HUES48 (cell line): ENCODE measurements around the gene DNAL4.

ENCODE experiments used
- H3K27ac ChIP-seq: one replicate; pipeline ENCODE4 v1.7.0; 2013; ENCODE audit warnings: low read depth, low read length, inconsistent platforms
- H3K27me3 ChIP-seq: 2 replicates; pipeline ENCODE4 v1.6.1; 2013; ENCODE audit warnings: mild to moderate bottlenecking, low read length; ENCODE audit not compliant: control insufficient read depth, insufficient read depth
- H3K36me3 ChIP-seq: 2 replicates; pipeline ENCODE4 v1.6.1; 2013; ENCODE audit warnings: low read length; ENCODE audit not compliant: control insufficient read depth, insufficient read depth
- H3K4me1 ChIP-seq: 2 replicates; pipeline ENCODE4 v1.6.1; 2013; ENCODE audit warnings: mild to moderate bottlenecking, low read length; ENCODE audit not compliant: control insufficient read depth, insufficient read depth
- H3K4me3 ChIP-seq: 2 replicates; pipeline ENCODE4 v1.5.1; 2013; ENCODE audit warnings: mild to moderate bottlenecking, low read depth, low read length
- H3K9ac ChIP-seq: 2 replicates; pipeline ENCODE4 v1.6.1; 2013; ENCODE audit warnings: mild to moderate bottlenecking, low read depth, low read length, moderate library complexity
- H3K9me3 ChIP-seq: 2 replicates; pipeline ENCODE4 v1.6.1; 2013; ENCODE audit warnings: low read length; ENCODE audit not compliant: control insufficient read depth, insufficient read depth

The DNAL4 gene

DNA sequence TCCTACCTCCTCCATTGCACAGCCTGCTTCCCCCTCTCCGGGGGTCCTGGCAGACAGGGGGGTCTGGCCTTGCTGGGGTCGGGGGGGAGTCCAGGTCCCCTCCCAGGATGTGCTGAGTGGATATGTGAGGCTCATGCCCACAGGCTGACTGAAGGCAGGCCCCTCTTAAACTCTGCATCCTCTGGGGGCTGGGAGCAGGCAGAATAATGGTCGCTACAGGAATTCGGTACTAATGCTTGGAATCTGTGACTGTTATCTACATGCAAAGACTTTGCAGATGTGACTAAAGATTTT lies 36.5 kb downstream of the DNAL4 start:
- Histone ChIP-seq H3K36me3 (no peaks in the 10 kb centered on the region), H3K9ac (no peak overlapping the region), H3K27ac (no peak overlapping the region), H3K4me3 (no peak overlapping the region), H3K4me1 (peaks cover 10% of the 10 kb centered on the region), H3K27me3 (peaks cover 7% of the 10 kb centered on the region; the same call in 1 of the 2 replicates), H3K9me3 (no peaks in the 10 kb centered on the region)

DNA sequence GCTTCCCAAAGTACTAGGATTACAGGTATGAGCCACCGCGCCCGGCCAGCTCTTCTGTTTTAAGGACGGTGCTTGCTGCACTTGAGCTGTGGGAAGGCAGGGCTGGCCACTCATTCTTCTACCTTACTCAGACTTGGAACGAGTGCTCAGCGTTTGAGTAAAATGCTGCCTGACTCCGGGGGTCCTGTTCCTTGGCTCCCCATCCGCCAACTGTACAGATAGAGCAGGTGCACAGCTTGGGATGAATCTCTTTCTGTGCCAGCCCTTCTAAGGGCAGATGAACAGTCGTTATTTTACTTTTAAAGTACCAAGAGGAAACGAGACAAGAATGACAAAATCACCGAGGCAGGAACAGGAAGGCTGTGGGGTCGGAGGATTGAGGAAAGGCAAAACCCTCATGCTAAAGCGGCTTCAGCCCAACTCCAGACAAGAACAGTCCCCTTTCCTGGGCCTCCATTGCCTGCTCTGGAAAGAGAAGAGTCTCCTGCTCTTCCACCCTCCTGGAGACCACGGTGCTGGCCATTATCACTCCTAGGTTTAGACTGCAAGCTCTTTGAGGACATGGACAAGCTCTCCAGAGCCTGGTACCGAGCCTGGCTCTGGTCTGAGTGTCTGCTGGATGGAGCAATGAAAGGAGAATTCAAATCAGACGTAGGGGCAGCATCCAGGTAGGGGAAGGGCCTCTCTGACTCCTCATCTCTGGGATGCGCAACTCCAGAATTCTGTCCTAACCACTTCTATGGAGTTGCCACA lies 37.1 kb downstream of the DNAL4 start:
- H3K36me3 ChIP-seq, result no peaks in the 10 kb centered on the region
- H3K4me1 ChIP-seq, result peaks cover 10% of the 10 kb centered on the region
- H3K4me3 ChIP-seq, result peak overlapping the region; percentile 77; the same call in 1 of the 2 replicates
- H3K27ac ChIP-seq, result no peak overlapping the region
- H3K9ac ChIP-seq, result no peak overlapping the region
- H3K9me3 ChIP-seq, result no peaks in the 10 kb centered on the region
- peaks cover 7% of the 10 kb centered on the region; the same call in 1 of the 2 replicates for H3K27me3 ChIP-seq

DNA sequence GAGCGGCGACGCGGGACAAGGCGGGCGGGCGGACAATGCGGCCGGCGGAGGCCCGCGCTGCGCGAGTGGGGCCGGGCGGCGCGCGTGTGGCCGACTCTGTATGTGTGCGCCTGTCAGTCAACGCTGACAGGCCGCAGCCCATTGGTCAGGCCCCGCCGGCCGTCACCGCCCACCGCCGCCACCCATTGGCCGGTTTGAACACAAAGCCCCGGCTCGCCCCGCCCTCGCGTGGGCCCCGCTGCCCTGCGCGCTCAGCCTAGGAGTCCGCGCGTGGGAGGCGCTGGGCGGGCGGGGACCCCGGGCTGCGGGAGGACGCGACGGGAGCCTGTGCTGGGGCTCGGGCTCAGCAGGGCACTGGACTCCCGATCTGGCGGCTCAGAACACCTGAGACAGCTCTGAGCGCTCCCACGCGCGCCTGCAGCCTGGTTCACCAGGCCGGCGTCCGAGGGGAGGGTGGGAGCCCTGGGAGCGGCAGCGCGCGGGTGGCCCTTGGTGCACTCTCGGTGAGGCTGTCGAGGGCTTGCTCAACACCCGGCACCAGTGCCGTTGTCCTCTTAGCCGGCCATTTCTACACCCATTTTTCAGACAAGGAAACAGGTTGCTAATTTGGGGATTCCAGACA lies 37.9 kb downstream of the DNAL4 start, which contains the start of gene SUN2:
Gene SUN2 (minus strand): TSS at position 88 of the 622 bp plus-strand sequence. CDS start 3,370 bp downstream, outside the sequence.
- Histone ChIP-seq H3K4me3 (peak within 1 kb of the TSS; percentile 77), H3K4me1 (peaks cover 10% of the 10 kb centered on the region), H3K27me3 (peaks cover 7% of the 10 kb centered on the region; the same call in 1 of the 2 replicates), H3K27ac (peak within 1 kb of the TSS; percentile 77), H3K9me3 (no peaks in the 10 kb centered on the region), H3K9ac (peak within 1 kb of the TSS; percentile 42; the same call in 1 of the 2 replicates), H3K36me3 (no peaks in the 10 kb centered on the region)

DNA sequence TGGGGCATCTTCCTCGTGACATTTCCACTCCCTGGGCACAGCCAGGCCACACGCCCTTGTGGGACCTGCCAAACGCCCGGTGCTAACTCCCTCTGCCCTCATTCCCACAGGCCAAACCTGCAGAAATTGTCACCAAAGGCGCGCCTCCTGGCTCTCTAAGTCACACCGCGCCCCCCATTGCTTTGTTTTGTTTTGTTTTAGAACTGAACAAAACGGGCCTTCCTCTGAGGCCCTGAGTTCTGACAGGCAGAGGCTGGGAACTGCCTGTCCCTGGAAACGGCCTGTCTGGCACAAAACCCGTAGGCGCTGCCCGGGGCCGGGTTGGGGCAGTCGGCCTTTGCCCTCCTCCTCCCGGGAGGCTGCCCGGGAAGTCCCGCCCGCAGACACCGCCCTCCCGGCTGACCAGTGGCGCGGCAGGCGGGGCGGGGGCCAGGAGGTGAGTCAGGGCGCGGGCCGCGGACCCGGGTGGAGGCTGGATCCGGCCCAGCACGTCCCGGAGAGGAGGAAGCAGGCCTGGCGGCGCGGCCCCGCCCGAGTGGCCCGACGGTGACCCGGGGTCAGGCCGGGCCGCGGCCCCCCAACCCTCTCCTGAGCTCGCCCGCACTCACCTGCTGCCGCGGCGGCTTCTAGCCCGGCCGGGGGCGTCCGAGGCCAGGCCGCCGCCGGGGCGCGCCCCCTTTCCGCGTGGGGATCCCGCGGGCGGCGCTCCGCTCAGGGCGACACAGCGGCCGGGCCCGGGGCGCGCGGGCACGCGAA lies 38.6 kb downstream of the DNAL4 start:
- peak overlapping the region; percentile 77 for H3K27ac ChIP-seq
- H3K9ac ChIP-seq, result no peak overlapping the region; the same call in 1 of the 2 replicates
- H3K4me3 ChIP-seq, result peak overlapping the region; percentile 77
- no peaks in the 10 kb centered on the region for H3K9me3 ChIP-seq
- H3K4me1 ChIP-seq, result peaks cover 10% of the 10 kb centered on the region
- H3K36me3 ChIP-seq, result no peaks in the 10 kb centered on the region
- peaks cover 7% of the 10 kb centered on the region; the same call in 1 of the 2 replicates for H3K27me3 ChIP-seq

DNA sequence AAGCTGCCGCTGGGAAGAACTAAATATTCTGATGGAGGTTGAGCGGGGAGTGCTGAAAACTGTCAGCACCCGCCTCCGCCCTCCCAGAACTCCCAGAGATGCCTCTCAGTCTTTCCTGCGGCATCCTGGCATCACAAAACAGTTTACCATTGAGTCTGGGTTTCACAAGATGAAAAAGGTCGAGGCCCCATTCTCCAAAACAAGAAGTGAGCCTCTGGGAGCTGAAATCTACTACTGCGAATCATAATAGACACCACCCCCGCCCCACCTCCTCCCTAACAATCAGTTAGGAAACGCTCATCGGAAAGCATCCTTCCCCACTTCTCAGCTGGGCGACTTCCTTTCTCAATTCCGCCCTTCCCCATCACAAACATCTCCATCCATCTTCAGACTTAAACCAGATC lies 39.2 kb downstream of the DNAL4 start:
- peak overlapping the region; percentile 77 for H3K4me3 ChIP-seq
- H3K9me3 ChIP-seq, result no peaks in the 10 kb centered on the region
- H3K4me1 ChIP-seq, result peaks cover 10% of the 10 kb centered on the region
- H3K27me3 ChIP-seq, result peaks cover 7% of the 10 kb centered on the region; the same call in 1 of the 2 replicates
- no peaks in the 10 kb centered on the region for H3K36me3 ChIP-seq
- no peak overlapping the region for H3K9ac ChIP-seq
- peak overlapping the region; percentile 87 for H3K27ac ChIP-seq

DNA sequence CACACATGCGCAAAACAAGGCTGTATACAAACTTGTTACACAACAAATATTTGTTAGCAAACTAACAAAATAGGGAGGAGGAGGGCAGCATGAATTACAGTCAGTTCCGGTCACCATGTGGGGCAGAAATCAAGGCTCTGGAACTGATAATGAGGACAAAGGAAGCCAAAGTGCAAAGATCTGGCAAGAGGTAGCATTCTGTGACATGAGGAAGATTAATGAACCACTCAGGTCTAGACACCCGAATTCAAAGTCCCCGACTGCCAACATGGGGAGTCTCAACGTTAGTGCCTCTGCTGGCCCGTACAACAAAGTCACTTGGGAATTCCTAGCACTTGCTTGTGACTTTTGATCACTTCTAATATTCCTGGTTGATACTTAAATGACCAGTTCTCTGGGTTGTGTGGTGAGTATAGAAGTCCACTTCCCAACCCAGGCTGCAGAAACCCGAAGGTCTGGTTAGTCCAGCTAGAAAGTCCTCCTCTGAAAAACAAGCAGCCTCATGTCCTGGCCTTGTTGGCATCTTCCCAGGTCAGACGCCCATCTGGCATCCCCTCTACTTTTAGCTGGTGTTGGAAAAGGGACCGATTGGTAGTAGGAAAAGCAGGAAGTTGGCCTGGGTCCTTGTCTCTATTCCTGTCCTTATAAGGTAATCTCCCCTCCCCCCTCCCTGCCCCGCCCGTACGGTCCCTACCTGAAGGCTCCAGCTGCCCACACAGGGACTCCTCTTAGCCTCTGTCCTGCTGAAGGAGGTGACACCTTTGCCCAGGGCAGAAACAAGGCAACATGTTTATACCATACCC lies 39.8 kb downstream of the DNAL4 start:
- H3K9me3 ChIP-seq, result no peaks in the 10 kb centered on the region
- H3K27me3 ChIP-seq, result peaks cover 7% of the 10 kb centered on the region; the same call in 1 of the 2 replicates
- H3K36me3 ChIP-seq, result peaks cover 6% of the 10 kb centered on the region; the same call in 1 of the 2 replicates
- H3K9ac ChIP-seq, result no peak overlapping the region
- peaks cover 10% of the 10 kb centered on the region for H3K4me1 ChIP-seq
- peak overlapping the region; percentile 77 for H3K4me3 ChIP-seq
- peak overlapping the region; percentile 87 for H3K27ac ChIP-seq

DNA sequence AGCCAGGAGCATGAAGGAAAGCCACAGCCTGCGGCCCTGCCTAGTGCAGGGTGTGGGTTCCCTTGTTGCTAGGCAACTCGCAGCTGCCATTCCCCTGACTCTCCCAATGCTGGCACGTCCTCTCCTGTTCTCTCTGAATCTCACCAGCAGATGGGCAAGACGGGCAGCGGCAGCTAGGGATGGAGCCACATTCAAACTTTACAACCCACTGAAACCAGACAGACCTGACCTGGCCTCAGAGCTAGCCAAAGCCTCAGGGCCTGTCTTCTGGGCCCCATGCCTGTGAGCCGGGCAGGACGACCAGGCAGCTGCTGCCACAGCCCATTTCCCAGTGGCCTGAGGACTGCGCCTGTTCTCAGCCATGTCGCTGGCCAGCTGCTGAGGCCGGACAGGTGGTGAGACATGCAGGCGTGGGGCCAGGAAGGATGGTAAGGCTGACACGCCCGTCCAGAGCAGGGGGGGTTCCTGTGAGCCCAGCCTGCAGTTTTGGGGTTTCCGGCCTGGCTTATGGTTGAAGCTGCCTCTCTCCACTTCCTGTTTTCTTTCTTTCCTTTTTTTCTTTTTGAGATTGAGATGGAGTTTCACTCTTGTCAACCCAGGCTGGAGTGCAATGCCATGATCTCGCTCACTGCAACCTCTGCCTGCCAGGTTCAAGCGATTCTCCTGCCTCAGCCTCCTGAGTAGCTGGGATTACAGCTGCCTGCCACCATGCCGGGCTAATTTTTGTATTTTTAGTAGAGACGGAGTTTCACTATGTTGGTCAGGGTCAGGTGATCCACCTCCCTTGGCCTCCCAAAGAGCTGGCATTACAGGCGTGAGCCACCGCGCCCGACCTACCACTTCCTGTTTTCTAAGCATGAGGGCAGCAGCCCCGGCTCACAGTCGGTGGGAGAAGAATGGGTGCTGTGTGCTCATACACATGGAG lies 42.3 kb downstream of the DNAL4 start:
- Histone ChIP-seq H3K4me1 (peaks cover 10% of the 10 kb centered on the region), H3K9me3 (no peaks in the 10 kb centered on the region), H3K36me3 (peaks cover 6% of the 10 kb centered on the region; the same call in 1 of the 2 replicates), H3K9ac (no peak overlapping the region), H3K27ac (no peak overlapping the region), H3K27me3 (peaks cover 2% of the 10 kb centered on the region; the same call in 1 of the 2 replicates), H3K4me3 (no peak overlapping the region)

DNA sequence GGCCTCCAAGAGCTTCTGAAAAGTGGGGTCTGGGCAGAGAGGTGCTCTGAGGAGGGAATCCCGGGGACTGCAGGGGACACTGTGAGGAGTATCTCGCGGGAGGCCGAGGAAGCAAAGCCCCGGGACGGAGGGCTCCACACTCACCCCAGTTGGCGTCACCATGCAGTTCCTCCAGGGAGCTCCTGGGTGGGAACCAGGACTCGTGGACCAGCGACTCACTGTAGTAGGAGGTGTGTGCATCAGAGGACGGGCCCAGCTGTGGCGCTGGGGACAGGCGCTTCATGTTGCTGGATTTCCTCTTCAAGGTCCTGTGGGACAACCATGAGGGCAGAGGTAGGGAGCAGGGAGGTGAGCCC lies 42.9 kb downstream of the DNAL4 start:
- H3K4me1 ChIP-seq, result peaks cover 10% of the 10 kb centered on the region
- H3K27ac ChIP-seq, result no peak overlapping the region
- no peak overlapping the region for H3K4me3 ChIP-seq
- no peak overlapping the region for H3K9ac ChIP-seq
- no peaks in the 10 kb centered on the region for H3K27me3 ChIP-seq
- peaks cover 6% of the 10 kb centered on the region; the same call in 1 of the 2 replicates for H3K36me3 ChIP-seq
- H3K9me3 ChIP-seq, result no peaks in the 10 kb centered on the region

DNA sequence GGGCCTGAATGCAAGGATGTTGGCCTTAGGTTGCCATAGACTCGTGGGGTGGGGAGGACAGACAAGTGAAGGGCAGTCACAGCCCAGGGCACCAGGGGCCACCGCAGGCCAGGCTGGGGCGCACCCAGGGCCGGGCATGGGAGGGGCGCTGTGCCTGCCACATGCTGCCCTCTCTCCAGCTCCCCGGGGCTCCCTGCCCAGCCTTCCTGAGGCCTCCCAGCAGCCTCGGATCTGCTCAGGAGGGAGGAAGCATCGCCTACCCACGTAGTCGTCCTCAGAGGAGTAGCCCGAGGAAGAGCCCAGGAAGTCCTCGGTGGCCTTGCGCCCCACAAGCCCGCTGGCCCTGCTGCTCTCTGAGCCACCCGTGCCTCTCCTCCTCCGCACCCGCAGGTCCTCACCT lies 43.3 kb downstream of the DNAL4 start:
- peaks cover 6% of the 10 kb centered on the region; the same call in 1 of the 2 replicates for H3K36me3 ChIP-seq
- peaks cover 10% of the 10 kb centered on the region for H3K4me1 ChIP-seq
- H3K27ac ChIP-seq, result no peak overlapping the region
- no peak overlapping the region for H3K4me3 ChIP-seq
- H3K9ac ChIP-seq, result no peak overlapping the region
- H3K27me3 ChIP-seq, result no peaks in the 10 kb centered on the region
- no peaks in the 10 kb centered on the region for H3K9me3 ChIP-seq
